ENCODE measurements around the gene CAMKK1.

CAMKK1 gene

DNA sequence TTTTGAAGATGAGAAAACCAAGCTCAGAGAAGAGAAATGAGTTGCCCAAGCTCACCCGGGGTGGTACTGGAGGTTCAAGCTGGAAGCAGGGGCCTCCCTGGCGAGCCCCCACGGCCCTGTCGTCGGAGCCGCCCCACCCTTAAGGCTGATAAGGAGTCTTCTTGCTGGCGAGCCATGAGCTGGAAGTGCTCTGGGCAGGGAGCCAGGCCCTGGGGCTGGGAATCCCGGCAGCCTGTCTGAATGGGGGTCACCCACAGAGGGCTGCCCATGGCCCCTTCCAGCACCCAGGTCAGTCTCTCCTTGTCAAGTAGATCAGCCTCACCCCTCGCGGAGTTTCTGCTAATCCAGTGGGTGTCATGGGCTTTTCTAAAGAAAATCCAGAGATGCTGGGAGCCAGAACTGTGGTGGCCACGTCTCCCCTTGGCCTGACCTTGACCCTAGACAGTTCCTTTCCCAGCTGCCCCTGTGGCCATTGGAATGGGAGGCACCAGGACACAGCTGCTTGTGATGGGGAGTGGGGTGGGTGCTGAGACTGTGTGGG is 24.6 kb upstream of the CAMKK1 start:
- DNase-seq: no peak

DNA sequence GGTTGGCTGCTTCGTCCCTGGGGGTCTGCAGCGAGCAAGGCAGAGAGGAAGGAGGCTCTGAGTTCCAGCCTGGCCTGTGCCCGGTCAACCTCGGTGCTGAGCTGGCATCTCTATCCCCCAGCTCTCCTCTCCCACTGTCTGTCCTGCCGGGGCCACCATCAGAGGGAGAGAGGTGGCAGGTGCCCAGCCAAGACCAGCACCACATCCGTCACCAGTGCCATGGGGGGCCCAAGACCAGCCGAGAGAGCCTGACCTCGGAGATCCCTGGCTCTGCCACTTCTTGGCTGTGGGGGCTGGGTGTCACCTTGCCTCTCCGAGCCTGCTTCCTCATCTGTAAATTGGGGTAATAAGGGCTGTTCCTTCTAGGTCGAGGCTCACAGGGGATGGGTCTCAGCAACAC is 24.0 kb upstream of the CAMKK1 start:
- DNase-seq: no peak

DNA sequence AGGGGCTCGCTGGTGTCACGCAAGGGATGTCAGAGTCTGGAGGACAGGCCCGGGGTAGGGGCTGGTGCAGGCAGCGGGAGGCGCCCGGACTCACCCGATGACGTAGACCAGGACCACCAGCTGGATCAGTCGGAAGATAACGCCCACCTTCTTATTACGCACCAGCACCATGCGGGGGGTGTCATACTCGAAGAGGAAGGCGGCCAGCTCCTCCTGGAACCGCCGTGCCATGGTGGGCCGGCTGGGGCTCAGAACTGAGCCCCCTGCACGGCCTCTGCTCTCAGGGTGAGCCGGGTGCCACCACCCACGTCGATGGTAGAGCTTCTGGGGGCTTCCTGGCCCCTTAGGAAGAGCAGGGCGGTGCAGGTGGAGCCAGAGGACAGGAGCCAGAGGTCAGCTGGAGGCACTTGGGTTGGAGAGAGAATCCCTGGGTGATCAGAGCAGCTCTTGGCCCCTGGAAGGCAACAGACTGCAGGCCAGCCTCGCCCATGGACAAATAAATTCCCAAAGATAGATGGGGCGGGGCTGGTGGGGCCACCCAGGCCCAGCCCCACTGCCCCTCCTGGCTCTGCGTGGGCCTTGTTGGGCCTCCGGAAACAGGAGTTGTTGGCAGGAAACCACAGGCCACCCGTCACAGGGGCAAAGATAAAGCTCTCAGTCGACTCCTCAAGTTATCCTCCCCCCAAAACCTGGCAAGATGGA is 23.3 kb upstream of the CAMKK1 start, which contains the start of gene P2RX1:
Gene P2RX1, minus strand, starts transcription at position 471 of the 702 bp plus-strand sequence. Its CDS starts 240 bp downstream, at position 231.
- DNase-seq: no peak

DNA sequence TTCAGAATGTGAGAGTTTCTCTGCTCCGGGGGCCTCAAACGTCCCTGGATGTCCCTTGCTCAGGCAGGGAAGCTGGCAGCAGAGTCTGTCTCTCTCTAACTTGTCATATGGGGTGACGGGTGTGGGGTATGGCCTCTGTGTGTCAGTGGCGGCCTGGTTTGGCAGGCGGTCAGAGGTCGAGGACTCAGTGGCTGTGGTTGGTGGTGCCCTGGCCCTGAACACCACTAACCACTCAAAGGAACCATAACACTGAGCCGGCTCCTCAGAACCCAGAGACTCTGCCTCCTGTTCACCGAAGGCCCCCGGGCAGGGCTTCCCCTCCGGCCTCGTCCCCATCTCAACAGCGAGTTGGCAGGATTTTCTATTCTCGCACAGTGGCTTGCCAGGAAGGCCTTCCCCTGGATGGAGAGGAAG is 22.7 kb upstream of the CAMKK1 start:
- no peak for DNase-seq

DNA sequence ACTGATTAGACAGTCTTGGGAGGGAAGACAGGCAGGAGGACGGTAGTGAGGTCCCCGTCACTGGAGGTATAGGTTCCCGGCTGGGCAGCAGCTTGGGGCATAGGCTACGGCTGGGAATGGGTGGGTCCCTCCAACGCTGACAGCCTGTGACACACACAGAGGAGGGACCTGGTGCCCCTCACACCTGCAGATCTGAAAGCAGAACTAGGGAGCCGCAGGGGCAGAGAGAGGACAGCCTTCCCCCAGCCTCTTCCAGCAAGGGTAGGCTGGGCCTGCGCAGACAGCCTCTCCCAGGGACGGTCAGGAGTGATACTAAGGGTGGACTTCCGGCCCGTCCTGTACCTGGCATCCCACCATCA is 21.4 kb upstream of the CAMKK1 start:
- no peak for DNase-seq

DNA sequence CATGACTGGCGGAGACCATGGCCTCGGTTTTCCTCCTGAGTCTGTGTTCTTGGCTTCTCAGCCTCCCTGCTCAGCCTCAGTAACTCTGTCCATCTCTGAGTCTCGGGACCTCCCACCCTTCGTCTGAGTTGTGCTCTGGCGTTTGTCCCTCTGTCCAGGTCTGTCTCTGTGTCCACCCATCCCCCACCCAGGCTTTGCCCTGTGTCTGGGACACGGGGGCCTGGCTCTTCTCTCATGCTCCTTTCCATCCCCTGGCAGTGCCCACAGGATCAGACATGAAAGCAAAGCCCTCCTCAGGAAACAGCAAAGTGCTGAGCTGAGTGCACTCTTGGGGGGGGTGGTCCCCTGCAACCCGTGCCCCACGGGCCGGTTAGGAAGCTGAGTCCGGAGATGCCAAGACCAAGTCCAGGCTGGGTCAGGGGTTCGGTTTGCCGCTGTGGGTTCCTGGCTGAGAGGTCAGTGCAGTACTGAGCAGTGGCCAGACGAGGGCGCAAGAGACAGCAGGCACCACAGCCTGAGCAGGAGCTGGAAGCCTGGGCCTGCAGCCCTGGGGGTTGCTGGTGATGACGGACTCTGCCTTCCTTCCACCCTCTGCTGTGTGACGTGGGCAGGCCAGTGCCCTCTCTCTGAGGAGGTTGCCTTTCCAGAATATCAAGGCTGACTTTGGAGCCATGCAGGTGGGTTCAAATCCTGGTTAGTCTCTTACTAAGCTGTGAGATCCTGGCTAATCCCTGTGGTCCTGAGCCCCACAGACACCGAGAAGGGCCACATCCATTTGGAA is 20.9 kb upstream of the CAMKK1 start:
- peak; percentile 93 for DNase-seq

DNA sequence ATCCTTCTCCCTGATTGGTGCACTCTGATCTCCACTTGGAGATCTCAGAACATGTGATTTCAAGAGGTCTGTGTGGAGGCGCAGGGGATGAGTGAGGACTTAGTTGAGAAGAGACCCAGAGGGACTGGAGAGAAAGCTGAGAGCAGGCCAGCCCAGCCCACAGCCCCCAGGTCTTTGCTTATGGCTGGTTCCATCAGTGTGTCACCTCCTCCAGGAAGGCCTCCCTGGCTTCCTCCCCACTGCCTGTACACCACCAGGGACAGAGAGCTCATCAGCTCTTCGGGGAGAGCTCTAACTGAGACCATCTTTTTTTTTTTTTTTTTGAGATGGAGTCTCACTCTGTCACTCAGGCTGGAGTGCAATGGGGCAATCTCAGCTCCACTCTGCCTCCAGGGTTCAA is 20.0 kb upstream of the CAMKK1 start:
- DNase-seq: no peak

DNA sequence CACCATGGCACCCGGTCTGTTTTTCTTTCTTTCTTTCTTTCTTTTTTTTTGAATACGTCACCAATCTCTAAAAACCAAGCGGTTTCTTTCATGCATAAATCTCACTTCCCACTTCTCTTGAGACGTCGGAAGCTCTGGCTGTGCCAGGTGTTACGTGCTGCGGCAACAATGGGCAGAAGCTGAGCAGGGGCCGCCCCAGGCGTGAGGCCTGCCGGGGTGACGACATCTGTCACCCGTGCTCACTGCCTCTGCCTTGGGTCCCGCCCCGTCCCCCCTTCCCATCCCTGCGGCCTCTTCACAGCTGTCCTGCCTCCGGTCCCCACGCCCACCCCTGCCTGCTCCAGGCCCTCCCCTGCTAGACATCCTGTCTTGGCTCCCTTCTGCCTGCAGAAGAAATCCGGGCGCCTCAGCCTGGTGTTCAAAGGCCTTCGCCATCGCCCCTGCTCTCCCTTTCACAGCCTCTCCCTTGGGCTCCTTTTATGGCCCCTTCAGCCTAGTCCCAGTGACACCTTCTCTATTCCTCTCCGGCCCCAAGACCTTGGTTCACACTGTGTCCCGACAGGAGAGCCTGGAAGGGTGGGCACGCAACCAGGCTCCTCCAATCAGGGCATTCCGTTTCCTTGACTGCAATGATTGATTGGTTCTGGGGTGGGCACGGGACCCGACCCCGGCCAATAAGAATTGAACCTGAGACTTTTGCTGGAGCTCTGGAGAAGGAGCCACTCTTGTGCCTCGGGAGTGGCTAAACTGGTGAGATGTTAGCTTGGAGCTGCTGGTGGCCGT is 18.6 kb upstream of the CAMKK1 start:
- no peak for DNase-seq

DNA sequence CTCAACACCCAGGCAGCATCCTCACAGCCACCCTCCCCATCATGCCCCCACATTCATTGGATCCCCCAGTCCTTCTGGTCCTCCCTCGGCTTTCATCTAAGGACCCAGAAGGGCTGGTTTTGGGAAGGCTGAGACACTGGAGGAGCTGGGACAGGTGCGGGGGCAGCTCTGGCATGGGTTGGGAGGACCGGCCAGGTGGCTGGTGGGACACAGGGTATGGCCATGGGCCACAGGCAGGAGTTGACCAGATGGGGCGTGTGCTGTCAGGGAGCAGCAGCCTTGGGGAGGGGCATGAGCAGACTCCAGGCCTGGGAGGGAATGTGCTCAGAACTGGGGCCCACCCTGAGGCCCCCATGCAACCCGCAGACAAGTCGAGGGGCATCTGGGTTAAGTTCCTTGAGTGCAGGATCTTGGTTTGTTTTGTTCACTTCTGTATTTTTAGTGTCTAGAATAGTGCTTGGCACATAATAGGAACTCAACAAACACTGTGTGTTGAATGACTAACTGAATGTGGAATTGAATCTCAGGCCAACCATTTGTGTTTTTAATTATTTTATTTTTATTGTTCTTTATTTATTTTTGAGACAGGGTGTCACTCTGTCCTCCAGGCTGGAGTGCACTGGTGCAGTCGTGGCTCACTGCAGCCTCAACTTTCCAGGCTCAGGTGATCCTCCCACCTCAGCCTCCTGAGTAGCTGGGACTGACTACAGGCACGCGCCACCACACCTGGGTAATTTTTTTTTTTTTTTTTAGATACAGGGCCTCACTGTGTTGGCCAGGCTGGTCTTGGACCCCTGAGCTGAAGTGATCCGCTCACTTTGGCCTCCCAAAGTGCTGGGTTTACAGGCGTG is 17.8 kb upstream of the CAMKK1 start:
- no peak for DNase-seq

- DNase-seq: no peak
Observed at GRCh38 chr17:3909257-3909656, 16.4 kb upstream of the CAMKK1 start.

DNA sequence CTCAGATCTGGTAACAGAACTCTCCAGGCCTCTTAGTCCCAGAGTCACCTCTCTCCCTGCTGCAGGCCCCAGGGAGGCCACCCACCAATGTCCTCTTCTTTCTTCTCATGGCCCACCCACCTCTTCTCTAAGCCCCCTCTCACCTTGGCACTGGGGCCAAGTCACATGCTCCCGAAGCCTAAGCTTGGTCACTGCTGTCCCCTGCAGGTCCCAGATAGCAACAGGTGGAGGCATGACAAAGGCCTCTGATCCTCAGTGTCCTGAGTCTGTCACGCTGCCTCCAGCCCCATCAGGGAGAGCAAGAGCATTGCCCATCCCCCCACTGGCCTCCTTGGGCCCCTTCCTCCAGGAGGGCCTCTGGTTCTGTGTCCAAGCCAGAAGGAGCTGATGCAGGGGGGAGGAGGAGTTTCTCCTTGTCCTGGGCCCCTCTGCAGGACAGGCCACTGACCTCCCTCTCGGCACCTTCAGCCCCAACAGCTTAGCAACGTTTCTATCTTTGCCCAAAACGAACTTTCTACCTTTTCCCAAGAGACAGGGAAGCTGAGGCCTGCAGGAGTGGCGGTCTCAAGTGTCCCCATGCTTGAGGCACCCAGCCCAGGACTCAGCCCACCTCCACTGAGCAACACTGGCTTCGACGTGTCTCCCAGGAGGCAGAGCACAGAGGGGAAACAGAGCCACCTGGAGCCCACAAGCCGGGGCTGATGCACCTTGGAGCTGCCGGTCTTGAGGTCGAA is 14.8 kb upstream of the CAMKK1 start:
- DNase-seq: no peak

GRCh38 chr17:3906881-3907280 is 14.0 kb upstream of the CAMKK1 start:
- no peak for DNase-seq

GRCh38 chr17:3905017-3905520 is 12.2 kb upstream of the CAMKK1 start:
- DNase-seq: no peak

GRCh38 chr17:3904501-3904900 is 11.6 kb upstream of the CAMKK1 start:
- no peak for DNase-seq

DNA sequence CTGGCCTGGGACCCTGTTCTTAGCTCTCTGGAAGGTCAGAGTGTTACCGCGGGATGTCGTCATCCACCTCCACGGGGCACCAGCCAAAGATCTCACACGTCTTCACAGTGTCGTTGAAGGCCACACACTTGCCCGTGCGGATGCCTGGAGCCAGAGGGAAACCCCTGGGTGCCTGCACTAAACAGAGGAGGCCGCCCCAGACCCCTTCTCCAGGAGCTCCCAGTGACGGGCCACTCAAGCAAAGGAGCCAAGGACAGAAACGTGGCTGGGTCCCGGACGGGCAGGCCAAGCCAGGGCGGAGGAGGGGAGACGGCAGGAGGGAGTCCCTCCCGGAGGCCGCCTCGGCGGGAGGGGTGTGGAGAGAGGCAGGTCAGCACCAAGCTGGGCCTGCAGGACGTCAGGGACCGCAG is 11.0 kb upstream of the CAMKK1 start:
- DNase-seq: no peak

GRCh38 chr17:3903051-3903825 is 10.4 kb upstream of the CAMKK1 start:
- DNase-seq: no peak

DNA sequence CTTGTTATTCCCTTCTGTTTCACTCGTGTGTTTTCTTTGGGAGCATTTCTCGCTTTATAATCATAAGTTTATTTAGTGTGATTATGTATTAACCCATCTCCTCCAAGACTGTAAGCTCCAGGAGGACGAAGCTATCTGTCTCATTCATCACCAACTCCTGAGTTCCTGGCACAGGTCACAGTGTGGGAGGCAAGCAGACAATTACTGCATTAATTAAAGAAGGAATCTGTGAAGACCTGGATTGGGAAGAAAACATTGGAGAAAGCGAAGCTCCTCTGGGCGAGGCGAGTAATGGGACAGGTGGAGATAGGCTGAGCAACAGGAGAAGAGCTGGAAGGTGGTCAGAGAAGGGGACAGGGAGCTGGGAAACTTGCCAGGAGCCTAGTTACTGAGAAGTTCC is 7.8 kb upstream of the CAMKK1 start:
- no peak for DNase-seq

- no peak for DNase-seq
Observed at GRCh38 chr17:3897731-3898130, 4.9 kb upstream of the CAMKK1 start.

GRCh38 chr17:3896968-3897235 is 4.0 kb upstream of the CAMKK1 start:
- no peak for DNase-seq

- DNase-seq: no peak
Observed at GRCh38 chr17:3896108-3896967, 3.5 kb upstream of the CAMKK1 start.

Data from islet precursor cell (in vitro differentiated cells).